ENCODE data around the gene IZUMO4. TPM values are rescaled to one million over a fixed set of nuclear protein-coding genes. Genes with fewer than 3 reads are reported as not detected.

The IZUMO4 gene
- total RNA-seq, 2 donors from 2014 or later = 0.90 to 2.4 TPM

DNA sequence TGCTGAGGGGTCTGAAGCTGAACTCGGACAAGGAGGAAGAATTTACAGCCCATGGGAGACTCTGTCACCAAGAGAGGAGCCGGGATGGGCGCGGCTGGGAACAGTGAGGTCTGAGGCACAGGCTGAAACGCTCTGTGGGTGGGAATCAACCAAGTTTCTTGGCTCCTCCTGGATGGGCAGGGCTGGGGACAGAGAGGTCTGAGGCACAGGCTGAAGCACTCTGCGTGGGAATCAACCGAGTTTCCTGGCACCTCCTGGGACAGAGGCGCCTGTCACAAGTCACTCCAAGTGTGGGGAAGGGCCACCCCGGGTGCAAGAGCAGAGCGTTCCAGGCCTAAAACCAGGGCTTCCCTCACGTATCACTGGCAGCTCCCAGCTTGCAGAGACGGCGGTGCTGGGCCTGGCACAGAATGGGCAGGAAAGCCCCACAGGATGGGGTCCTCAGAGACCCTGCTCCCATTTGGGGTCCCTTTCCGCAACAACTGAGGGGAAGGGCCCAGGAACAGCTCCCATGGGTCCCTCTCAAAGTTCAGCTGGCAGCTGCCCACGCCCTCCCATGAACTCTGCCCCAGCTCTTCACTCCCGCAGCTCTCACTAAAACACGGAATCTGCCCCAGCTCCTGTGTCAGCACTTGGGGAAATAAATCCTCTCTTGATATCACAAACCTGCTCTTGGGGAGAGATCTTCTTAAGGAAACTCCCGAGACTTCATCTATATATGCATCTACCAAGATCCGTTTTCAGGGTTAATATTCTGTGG lies 36.2 kb downstream of the IZUMO4 start:
- intact Hi-C loops (cut with DNase I) = no loop called here
- DNase-seq (ENCODE audit: low spot score) = no peak

DNA sequence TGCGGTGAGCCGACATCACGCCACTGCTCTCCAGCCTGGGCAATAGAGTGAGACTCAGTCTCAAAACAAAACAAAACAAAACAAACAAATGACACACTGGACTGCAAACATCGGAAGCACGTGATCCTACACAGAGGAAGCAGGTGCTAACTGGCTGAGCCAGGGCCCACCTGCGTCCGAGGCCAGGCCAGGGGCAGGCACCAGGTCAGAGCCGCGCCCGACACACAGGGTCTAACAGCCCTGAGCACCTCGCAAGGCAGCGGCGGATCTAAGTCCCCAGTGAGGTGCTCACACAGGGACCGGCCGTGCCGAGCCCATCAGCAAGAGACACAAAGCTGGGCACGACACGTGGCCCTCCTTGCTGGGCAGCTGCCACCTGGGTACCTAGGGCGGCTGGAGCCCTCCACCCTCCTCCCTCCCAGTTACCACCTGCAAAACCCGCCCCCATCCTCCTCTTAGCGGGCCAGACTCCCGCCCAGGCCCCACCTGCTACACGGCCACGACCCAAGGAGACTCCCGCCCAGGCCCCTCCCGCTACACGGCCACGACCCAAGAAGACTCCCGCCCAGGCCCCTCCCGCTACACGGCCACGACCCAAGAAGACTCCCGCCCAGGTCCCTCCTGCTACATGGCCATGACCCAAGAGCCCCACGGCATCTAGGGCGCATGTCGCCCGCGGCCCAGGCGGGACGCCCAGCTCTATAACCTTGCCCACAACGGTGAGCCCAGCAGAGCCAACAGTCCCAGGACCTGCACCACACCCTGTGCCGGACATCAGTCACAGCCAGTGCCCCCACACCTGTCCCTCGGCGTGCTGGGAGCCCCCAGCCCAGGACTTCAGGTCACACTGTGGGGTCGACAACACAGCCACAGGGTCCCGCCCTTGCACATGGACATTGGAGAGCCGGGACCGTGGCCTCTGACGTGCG lies 39.0 kb downstream of the IZUMO4 start:
- intact Hi-C loops (cut with DNase I) = no loop called here
- DNase-seq (ENCODE audit: low spot score) = peak; percentile 67

DNA sequence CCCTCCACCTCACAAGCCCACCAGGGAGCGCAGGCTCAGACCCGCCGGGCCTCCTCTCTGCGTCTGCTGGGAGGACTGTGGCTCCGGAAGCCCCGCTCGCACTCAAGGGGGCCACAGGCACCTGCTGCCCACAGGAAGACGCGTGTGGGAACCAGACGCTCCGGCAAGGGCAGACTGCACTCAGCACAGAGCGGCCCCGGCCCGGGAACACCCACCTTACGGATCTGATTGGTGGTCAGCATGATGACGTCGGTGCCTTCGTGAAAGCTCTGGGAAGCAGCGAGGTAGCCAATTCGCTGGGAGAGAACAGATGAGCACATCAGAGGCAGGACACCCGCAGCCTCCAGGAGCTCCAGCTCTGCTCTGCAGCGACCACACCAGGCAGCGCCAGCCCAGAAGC lies 40.1 kb downstream of the IZUMO4 start:
- intact Hi-C loops (cut with DNase I) = no loop called here
- no peak for DNase-seq (ENCODE audit: low spot score)

DNA sequence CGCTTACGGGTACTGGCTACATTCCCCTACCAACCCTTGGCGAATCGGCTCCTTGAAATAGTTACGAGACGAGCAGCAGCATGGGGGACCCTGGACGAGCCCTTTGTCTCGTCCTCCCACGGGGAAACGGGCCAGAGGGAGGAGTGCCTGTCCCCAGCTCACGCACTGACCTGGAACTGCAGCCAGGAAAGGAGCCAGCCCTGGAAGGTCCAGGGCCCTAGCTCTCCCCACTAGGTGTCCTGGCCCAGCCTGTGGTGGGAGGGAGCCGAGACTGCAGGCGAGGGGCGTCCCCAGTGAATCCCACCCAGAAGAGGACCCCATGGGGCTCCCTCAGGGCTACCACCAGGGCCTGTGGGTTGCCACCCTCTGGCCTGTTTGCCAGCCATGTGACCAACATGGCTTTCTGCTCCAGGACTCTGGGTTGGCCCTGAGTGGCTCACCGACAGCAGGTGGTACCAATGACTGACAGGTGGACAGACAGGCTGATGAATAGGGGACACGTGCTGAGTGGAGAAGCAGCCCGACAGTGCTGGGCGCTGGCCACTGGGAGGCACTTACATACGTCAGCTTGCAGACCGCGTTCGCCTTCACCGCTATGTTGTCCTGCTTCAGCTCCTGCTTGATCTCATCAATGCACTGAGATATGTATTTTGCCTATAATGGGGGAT lies 41.5 kb downstream of the IZUMO4 start:
- no peak for DNase-seq (ENCODE audit: low spot score)
- intact Hi-C loops (cut with DNase I) = no loop called here

DNA sequence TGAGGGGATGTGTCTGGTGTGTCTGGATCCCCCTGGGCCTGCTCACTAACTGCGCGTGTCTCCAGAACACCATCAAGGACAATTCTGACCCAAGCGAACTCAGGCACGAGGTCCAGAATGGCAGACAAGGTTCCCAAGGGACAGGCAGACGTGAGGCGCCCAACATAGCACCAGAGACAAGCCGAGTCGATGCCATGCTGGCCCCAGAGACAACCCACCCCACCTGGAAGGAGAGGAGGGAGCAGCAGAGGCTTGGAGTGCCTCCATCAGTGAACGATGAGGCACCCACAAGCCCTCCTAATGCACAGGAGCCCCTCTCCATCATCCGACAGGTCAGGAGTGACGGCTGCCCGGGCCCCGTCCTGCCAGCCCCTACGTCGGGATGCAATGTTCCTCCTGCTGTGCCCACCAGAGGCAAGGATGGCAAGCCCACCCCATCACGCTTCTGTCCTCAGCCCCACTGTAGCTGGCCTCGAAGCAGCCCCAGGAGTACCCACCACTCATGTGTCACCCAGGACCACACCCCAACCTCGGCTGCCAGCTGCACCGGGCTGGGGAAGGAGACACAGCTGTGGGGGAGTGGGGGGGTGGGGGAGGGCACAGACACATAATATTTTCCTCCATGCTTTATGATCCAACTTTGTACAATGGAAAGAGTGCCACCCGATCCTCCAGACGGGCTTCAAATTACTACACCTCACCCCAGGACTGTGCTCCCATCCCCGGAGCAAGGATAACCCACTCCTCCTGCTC lies 42.8 kb downstream of the IZUMO4 start:
- intact Hi-C loops (cut with DNase I) = no loop called here

DNA sequence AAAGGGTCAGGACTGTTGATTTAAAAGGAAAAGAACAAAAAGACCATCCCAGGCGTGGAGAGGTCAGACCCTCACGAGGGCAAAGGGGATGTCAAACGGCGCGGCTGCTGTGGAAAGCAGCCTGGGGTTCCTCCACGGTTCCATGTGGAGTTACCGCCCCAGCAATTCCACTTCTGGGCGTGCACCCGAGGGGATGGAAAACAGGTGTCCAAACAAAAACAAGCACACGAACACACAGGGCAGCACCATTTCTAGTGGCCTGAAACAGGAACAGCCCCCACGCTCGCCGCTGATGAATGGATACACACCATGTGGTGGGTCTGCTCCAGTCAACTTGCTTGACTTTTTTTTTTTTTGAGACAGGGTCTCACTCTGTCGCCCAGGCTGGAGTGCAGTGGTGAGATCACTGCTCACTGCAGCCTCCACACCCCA lies 43.4 kb downstream of the IZUMO4 start:
- DNase-seq (ENCODE audit: low spot score) = no peak
- intact Hi-C loops (cut with DNase I) = no loop called here

More for the DNA sequence above, 42.8 kb downstream of the IZUMO4 start:
- no peak for DNase-seq (ENCODE audit: low spot score)

DNA sequence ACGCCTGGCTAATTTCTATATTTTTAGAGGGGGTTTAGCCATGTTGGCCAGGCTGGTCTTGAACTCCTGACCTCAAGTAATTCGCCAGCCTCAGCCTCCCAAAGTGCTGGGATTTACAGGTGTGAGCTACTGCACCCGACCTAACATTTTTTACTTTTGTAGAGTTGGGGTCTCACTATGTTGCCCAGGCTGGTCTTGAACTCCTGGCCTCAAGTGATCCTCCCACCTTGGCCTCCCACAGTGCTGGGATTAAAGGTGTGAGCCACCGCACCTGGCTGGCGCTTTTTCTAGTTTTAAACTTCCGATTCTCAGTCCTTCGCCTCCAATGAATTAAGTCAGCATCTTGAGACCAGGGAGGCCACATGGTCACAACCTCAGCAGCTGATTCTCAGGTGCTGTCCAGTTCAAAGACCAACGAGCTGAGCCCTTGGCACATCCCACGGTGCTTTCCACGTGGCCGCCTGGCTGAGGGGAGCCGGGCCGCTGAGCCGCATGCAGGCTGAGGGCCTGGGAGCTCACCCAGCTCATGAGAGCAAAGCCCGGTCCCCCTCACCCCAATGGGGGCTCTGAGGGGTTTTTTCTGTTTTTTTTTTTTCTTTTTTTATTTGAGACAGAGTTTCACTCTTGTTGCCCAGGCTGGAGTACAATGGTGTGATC lies 45.6 kb downstream of the IZUMO4 start:
- intact Hi-C loops (cut with DNase I) = no loop called here
- no peak for DNase-seq (ENCODE audit: low spot score)

DNA sequence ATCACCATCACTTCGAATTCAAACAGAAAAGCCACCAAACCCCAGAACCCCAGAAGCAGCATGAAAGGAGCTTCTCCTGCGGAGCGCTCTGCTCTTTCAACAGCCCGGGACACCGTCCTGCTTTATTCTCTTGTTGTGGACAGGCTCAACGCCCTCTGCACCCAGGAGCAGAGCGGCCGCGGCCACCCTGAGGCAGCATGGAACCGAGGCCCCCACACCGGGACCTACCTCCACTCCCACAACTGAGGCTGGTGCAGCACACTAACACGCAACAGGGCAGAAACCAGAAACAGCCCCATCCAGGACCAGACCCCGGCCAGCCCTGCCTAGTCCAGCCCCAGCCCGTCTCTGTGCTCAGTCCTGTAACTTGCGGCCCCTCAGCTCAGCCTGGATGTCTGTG lies 47.5 kb downstream of the IZUMO4 start:
- intact Hi-C loops (cut with DNase I) = no loop called here
- DNase-seq (ENCODE audit: low spot score) = no peak

DNA sequence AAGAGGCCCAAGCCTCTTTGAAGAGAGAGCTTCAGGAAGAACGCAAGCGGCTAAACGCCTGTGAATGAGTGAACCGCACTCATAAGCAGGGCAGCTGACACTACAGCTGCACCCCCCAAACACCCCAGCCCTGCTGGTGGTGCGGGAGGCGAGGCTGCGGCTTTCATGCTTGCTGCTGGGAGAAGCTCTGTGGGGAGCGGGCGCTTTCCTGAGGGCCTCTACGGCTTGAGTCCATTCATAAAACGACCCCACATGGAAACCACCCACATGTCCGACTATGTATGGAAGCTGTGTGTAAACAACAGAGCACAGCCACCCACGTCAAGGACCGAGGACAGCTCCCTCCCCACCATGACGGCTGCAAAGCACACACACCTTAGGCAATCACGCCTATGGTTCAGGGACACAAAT lies 49.1 kb downstream of the IZUMO4 start:
- no peak for DNase-seq (ENCODE audit: low spot score)
- intact Hi-C loops (cut with DNase I) = no loop called here

DNA sequence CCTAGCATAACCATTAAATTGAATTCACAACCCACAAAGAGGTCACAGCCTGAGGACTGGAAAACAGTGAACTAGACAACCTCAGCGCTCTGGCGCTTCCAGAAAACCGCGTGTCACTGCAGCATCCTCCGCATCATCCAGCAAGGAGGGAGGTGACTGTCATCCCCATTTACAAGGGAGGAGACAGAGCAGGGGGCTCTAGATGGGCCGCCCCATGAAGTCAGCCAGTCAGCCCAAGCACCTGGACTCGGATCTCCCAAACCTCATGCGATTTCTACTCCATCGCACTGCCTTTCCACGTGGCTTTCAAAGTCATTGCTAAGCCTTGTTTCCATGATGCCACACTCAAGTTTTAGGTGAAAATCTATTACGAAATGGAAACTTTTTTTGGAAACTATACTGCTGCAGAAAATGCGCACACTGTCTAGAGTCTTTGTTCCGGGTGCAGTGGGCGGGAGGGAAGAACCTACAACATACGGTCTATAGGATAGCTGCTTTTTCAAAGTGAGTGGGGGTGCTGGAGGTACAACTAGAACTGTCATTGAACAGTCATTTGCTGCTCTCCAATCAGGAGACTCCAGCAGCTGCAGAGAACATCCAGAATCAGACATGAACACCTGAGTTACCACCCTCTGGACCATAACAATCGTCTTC lies 51.9 kb downstream of the IZUMO4 start:
- intact Hi-C loops (cut with DNase I) = no loop called here
- no peak for DNase-seq (ENCODE audit: low spot score)

Other genes with a start within 250 kb of the IZUMO4 start
- 10 to 100 TPM; 22.8 to 27.4 TPM for gene REXO1, start 248.4 kb upstream of the IZUMO4 start, total RNA-seq
- 10 to 100 TPM in 1 of 2 donors, 1 to 10 TPM in 1; 9.4 to 16.2 TPM for gene KLF16, start 233.3 kb upstream of the IZUMO4 start, total RNA-seq
- 10 to 100 TPM; 49.9 to 51.4 TPM for gene ABHD17A, start 211.4 kb upstream of the IZUMO4 start, total RNA-seq
- gene ADAT3, start 191.5 kb upstream of the IZUMO4 start, total RNA-seq = 1 to 10 TPM; 3.0 to 3.6 TPM
- 10 to 100 TPM; 35.6 to 36.6 TPM for gene SCAMP4, start 191.5 kb upstream of the IZUMO4 start, total RNA-seq
- gene CSNK1G2, start 155.7 kb upstream of the IZUMO4 start, total RNA-seq = 10 to 100 TPM; 30.2 to 36.9 TPM
- gene BTBD2, start 81.2 kb upstream of the IZUMO4 start, total RNA-seq = 10 to 100 TPM; 44.6 to 52.1 TPM
- gene MKNK2, start 45.7 kb upstream of the IZUMO4 start, total RNA-seq = 100 to 1,000 TPM in 1 of 2 donors, 10 to 100 TPM in 1; 99.6 to 126 TPM
- gene MOB3A, start 589 bp upstream of the IZUMO4 start, total RNA-seq = 10 to 100 TPM; 55.8 to 57.1 TPM
- 10 to 100 TPM; 73.9 to 93.3 TPM for gene AP3D1, start 54.7 kb downstream of the IZUMO4 start, total RNA-seq
- 10 to 100 TPM; 14.7 to 23.3 TPM for gene DOT1L, start 67.0 kb downstream of the IZUMO4 start, total RNA-seq
- 10 to 100 TPM; 24.3 to 27.6 TPM for gene PLEKHJ1, start 139.4 kb downstream of the IZUMO4 start, total RNA-seq
- 10 to 100 TPM; 35.0 to 36.6 TPM for gene SF3A2, start 139.9 kb downstream of the IZUMO4 start, total RNA-seq
- gene AMH, start 152.4 kb downstream of the IZUMO4 start, total RNA-seq = 1 to 10 TPM in 1 of 2 donors, under 1 TPM in 1; 0.46 to 1.1 TPM
- not detected for gene JSRP1, start 159.5 kb downstream of the IZUMO4 start, total RNA-seq
- gene PEAK3, start 185.3 kb downstream of the IZUMO4 start, total RNA-seq = 1 to 10 TPM in 1 of 2 donors, under 1 TPM in 1; 0.90 to 2.0 TPM
- under 1 TPM in 1 of 2 donors, not detected in 1; 0.10 TPM for gene LINGO3, start 211.2 kb downstream of the IZUMO4 start, total RNA-seq
- gene LSM7, start 231.7 kb downstream of the IZUMO4 start, total RNA-seq = 10 to 100 TPM; 46.2 to 50.5 TPM
- gene SPPL2B, start 231.8 kb downstream of the IZUMO4 start, total RNA-seq = 10 to 100 TPM; 20.7 to 36.9 TPM

Measured in posterior vena cava (tissue), 2 donors.